ENCODE measurements around the gene FARP1. TPM values are rescaled to one million over a fixed set of nuclear protein-coding genes. Genes with fewer than 3 reads are reported as not detected.

FARP1 gene
- total RNA-seq, 5 donors from 2014 or later (not counting 1 experiment from before 2014, with no cell fraction given), result 0.51 to 2.0 (median 1.0) TPM

DNA sequence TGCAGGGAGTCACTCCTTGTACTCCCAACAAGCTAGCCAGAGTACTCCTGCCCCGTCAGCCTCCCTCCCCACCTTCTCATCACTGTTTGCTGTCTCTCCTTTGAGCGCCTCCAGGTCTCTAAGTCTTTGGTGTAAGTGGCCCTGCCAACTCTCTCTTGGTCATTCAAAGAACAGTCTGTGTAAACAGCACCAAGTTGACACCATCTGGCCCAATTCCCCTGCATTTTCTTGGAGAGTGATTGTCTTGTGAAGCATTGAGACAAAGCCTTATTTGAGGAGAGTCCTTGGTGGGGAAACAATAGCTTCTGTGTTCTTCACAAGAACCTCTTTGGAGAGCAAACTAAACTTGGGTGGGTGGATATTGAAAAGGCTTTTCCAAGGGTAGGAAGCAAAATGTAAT is 148.8 kb downstream of the FARP1 start:
- H3K9me3 Mint-ChIP-seq, result peaks cover 0 to 4% (median 0%) of the 10 kb centered on the region in 3 donors
- ChIA-PET CTCF (no interaction called here), POLR2A (no interaction called here)
- H3K4me3 Mint-ChIP-seq, result no peak overlapping the region
- ATAC-seq (replicated peaks in 1 of 4) (no peak), DNase-seq (no peak)
- H3K27me3 Mint-ChIP-seq, result peaks cover 8 to 15% of the 10 kb centered on the region in 2 donors
- no peaks in the 10 kb centered on the region for H3K9me3 ChIP-seq
- WGBS (ENCODE audit: insufficient coverage), result 71% methylated on average over 1 of the region's 2 CpGs
- H3K27ac ChIP-seq (ENCODE audit: low read length), result no peak overlapping the region
- peaks cover 0 to 2% of the 10 kb centered on the region in 2 experiments for H3K27me3 ChIP-seq (replicated peaks in 1 of 2; ENCODE audit: control insufficient read depth in 2 of 2, extremely low read depth in 1 of 2, insufficient read depth in 2 of 2, low read length in 1 of 2)
- H3K27ac Mint-ChIP-seq, result no peak overlapping the region
- no peak overlapping the region for H3K4me3 ChIP-seq (ENCODE audit: control insufficient read depth in 1 of 2, extremely low read depth in 1 of 2, low read length in 1 of 2)
- H3K4me1 Mint-ChIP-seq, result no peaks in the 10 kb centered on the region
- no peaks in the 10 kb centered on the region for H3K4me1 ChIP-seq (ENCODE audit: control insufficient read depth in 1 of 2, extremely low read depth in 1 of 2, insufficient read depth in 2 of 2, low read length in 2 of 2)
- no peaks in the 10 kb centered on the region for H3K36me3 ChIP-seq (ENCODE audit: control insufficient read depth in 2 of 2, extremely low read depth in 1 of 2, insufficient read depth in 1 of 2, low read length in 1 of 2)
- H3K36me3 Mint-ChIP-seq, result no peaks in the 10 kb centered on the region

DNA sequence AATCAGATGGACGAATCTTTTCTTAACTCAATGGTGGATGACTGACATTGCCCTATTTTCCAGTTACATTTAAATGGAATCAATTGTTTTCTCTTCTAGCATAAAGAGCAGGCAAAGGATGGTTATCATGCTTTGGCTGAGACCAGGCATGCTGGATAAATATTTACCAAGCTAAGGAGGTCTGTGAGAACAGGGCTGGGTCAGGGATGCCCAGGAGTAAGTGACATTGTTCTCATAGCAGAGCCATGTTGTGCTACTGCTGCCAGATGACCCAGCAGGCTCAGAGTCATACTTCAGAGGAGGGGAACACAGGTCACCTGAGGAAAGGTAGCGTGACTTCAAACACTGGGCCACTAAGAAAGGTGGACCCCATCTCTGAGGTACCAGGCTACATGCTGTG is 150.2 kb downstream of the FARP1 start:
- ChIA-PET POLR2A (no interaction called here), CTCF (no interaction called here)
- ATAC-seq (replicated peaks in 1 of 4), result no peak
- no peak overlapping the region for H3K4me3 ChIP-seq (ENCODE audit: control insufficient read depth in 1 of 2, extremely low read depth in 1 of 2, low read length in 1 of 2)
- no peak overlapping the region for H3K4me3 Mint-ChIP-seq
- no peaks in the 10 kb centered on the region for H3K36me3 Mint-ChIP-seq
- no peak overlapping the region for H3K27ac Mint-ChIP-seq
- H3K4me1 ChIP-seq (ENCODE audit: control insufficient read depth in 1 of 2, extremely low read depth in 1 of 2, insufficient read depth in 2 of 2, low read length in 2 of 2), result no peaks in the 10 kb centered on the region
- no peak for DNase-seq
- 80% methylated on average over 1 of the region's 2 CpGs for WGBS (ENCODE audit: insufficient coverage)
- no peaks in the 10 kb centered on the region for H3K36me3 ChIP-seq (ENCODE audit: control insufficient read depth in 2 of 2, extremely low read depth in 1 of 2, insufficient read depth in 1 of 2, low read length in 1 of 2)
- peaks cover 0 to 4% (median 0%) of the 10 kb centered on the region in 3 donors for H3K9me3 Mint-ChIP-seq
- no peaks in the 10 kb centered on the region for H3K4me1 Mint-ChIP-seq
- H3K27me3 ChIP-seq (replicated peaks in 1 of 2; ENCODE audit: control insufficient read depth in 2 of 2, extremely low read depth in 1 of 2, insufficient read depth in 2 of 2, low read length in 1 of 2), result peaks cover 0 to 2% of the 10 kb centered on the region in 2 experiments
- no peaks in the 10 kb centered on the region for H3K9me3 ChIP-seq
- H3K27me3 Mint-ChIP-seq, result peaks cover 8 to 15% of the 10 kb centered on the region in 2 donors
- H3K27ac ChIP-seq (ENCODE audit: low read length), result no peak overlapping the region

DNA sequence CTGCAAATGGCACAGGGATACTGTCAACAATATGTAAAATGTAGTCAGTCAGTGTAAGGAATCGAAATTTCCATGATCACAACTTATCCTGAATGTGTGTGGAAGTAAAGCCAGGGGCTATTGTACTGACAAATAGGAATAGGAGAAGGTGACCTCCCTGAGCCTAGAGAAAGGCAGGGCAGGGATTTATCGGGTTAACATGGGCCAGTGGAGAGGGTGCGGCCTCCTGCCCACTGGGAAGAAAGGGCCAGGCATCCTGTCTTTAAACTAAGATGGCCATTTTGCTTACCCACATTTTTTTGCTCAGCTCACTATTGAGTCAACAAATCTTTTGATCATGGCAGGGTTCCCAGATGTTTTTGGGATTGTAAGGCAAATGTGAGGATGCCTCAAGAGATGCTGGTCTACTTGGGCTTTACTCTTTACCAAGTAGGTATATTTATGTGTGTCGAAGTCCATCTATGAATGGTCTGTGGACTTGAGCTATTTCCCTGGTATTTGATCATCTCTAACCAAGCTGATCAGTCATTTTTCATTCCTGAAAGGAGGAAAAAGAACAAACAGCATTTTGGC is 150.8 kb downstream of the FARP1 start:
- Mint-ChIP-seq H3K27ac (no peak overlapping the region), H3K4me1 (no peaks in the 10 kb centered on the region), H3K4me3 (no peak overlapping the region), H3K9me3 (peaks cover 0 to 4% (median 0%) of the 10 kb centered on the region in 3 donors), H3K36me3 (no peaks in the 10 kb centered on the region), H3K27me3 (peaks cover 11 to 15% of the 10 kb centered on the region in 2 donors)
- Histone ChIP-seq H3K4me1 (ENCODE audit: control insufficient read depth in 1 of 2, extremely low read depth in 1 of 2, insufficient read depth in 2 of 2, low read length in 2 of 2) (no peaks in the 10 kb centered on the region), H3K27ac (ENCODE audit: low read length) (no peak overlapping the region), H3K4me3 (ENCODE audit: control insufficient read depth in 1 of 2, extremely low read depth in 1 of 2, low read length in 1 of 2) (no peak overlapping the region), H3K27me3 (replicated peaks in 1 of 2; ENCODE audit: control insufficient read depth in 2 of 2, extremely low read depth in 1 of 2, insufficient read depth in 2 of 2, low read length in 1 of 2) (peaks cover 0 to 2% of the 10 kb centered on the region in 2 experiments), H3K36me3 (ENCODE audit: control insufficient read depth in 2 of 2, extremely low read depth in 1 of 2, insufficient read depth in 1 of 2, low read length in 1 of 2) (no peaks in the 10 kb centered on the region), H3K9me3 (no peaks in the 10 kb centered on the region)
- no peak for DNase-seq
- no peak for ATAC-seq (replicated peaks in 1 of 4)
- ChIA-PET CTCF (no interaction called here), POLR2A (no interaction called here)
- 80% methylated on average over 1 of the region's 4 CpGs for WGBS (ENCODE audit: insufficient coverage)

GRCh38 chr13:98295371-98295770 is 152.5 kb downstream of the FARP1 start:
- H3K4me3 Mint-ChIP-seq, result no peak overlapping the region
- H3K4me3 ChIP-seq (ENCODE audit: control insufficient read depth in 1 of 2, extremely low read depth in 1 of 2, low read length in 1 of 2), result no peak overlapping the region
- no peaks in the 10 kb centered on the region for H3K4me1 ChIP-seq (ENCODE audit: control insufficient read depth in 1 of 2, extremely low read depth in 1 of 2, insufficient read depth in 2 of 2, low read length in 2 of 2)
- DNase-seq, result no peak
- CTCF ChIA-PET, result interaction anchor here in 1 of 2 donors (0.6 kb wide), 1 partner anchor 12 kb away, joined by 4 read pairs; no protein-coding TSS in a partner anchor
- no peaks in the 10 kb centered on the region for H3K4me1 Mint-ChIP-seq
- no peaks in the 10 kb centered on the region for H3K27me3 ChIP-seq (replicated peaks in 1 of 2; ENCODE audit: control insufficient read depth in 2 of 2, extremely low read depth in 1 of 2, insufficient read depth in 2 of 2, low read length in 1 of 2)
- POLR2A ChIA-PET, result no interaction called here
- no peak overlapping the region for H3K27ac Mint-ChIP-seq
- WGBS (ENCODE audit: insufficient coverage), result no CpG with 5 or more reads among the region's 2 CpGs
- H3K9me3 ChIP-seq, result no peaks in the 10 kb centered on the region
- ATAC-seq (replicated peaks in 1 of 4), result no peak
- no peak overlapping the region for H3K27ac ChIP-seq (ENCODE audit: low read length)
- peaks cover 0 to 3% (median 0%) of the 10 kb centered on the region in 3 donors for H3K9me3 Mint-ChIP-seq
- H3K36me3 ChIP-seq (ENCODE audit: control insufficient read depth in 2 of 2, extremely low read depth in 1 of 2, insufficient read depth in 1 of 2, low read length in 1 of 2), result no peaks in the 10 kb centered on the region
- peaks cover 12 to 15% of the 10 kb centered on the region in 2 donors for H3K27me3 Mint-ChIP-seq
- no peaks in the 10 kb centered on the region for H3K36me3 Mint-ChIP-seq

- Histone ChIP-seq H3K9me3 (no peaks in the 10 kb centered on the region), H3K36me3 (ENCODE audit: control insufficient read depth in 2 of 2, extremely low read depth in 1 of 2, insufficient read depth in 1 of 2, low read length in 1 of 2) (no peaks in the 10 kb centered on the region), H3K27me3 (replicated peaks in 1 of 2; ENCODE audit: control insufficient read depth in 2 of 2, extremely low read depth in 1 of 2, insufficient read depth in 2 of 2, low read length in 1 of 2) (no peaks in the 10 kb centered on the region), H3K27ac (ENCODE audit: low read length) (no peak overlapping the region), H3K4me1 (ENCODE audit: control insufficient read depth in 1 of 2, extremely low read depth in 1 of 2, insufficient read depth in 2 of 2, low read length in 2 of 2) (no peaks in the 10 kb centered on the region), H3K4me3 (ENCODE audit: control insufficient read depth in 1 of 2, extremely low read depth in 1 of 2, low read length in 1 of 2) (no peak overlapping the region)
- POLR2A ChIA-PET, result interaction anchor here in 1 of 2 donors (0.6 kb wide), 1 partner anchor 1473 kb away, joined by 5 read pairs; no protein-coding TSS in a partner anchor
- ATAC-seq (replicated peaks in 1 of 4) (no peak), DNase-seq (no peak)
- no peaks in the 10 kb centered on the region for H3K9me3 Mint-ChIP-seq
- H3K27ac Mint-ChIP-seq, result no peak overlapping the region
- H3K4me1 Mint-ChIP-seq, result no peaks in the 10 kb centered on the region
- CTCF ChIA-PET, result no interaction called here
- no peak overlapping the region for H3K4me3 Mint-ChIP-seq
- WGBS (ENCODE audit: insufficient coverage), result 89% methylated on average over 3 of the region's 5 CpGs
- H3K27me3 Mint-ChIP-seq, result peaks cover 10 to 17% of the 10 kb centered on the region in 2 donors
- no peaks in the 10 kb centered on the region for H3K36me3 Mint-ChIP-seq
Measured at GRCh38 chr13:98297051-98297450, 154.2 kb downstream of the FARP1 start.

DNA sequence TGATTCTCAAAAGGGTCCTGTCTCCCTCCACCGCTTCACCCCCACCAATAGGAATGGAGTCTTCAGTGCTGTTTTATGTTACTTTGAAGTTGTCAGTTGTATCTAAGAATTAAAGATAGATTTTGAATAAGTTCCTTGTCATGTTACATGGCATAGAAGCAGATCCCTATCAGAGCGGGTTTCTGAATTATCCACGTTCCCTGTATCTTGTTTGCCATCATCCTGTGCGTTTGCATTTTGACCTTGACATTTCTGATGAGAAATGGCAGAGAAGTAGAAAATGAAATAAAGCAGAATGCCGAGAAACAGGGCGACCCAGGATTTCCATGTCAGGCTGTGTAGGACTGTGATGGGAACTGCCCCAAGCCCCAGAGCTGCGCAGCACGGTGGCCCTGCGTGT is 154.9 kb downstream of the FARP1 start:
- Mint-ChIP-seq H3K27ac (no peak overlapping the region), H3K9me3 (no peaks in the 10 kb centered on the region), H3K4me3 (no peak overlapping the region), H3K4me1 (no peaks in the 10 kb centered on the region), H3K27me3 (peaks cover 10 to 17% of the 10 kb centered on the region in 2 donors), H3K36me3 (no peaks in the 10 kb centered on the region)
- ATAC-seq (replicated peaks in 1 of 4), result no peak
- Histone ChIP-seq H3K9me3 (no peaks in the 10 kb centered on the region), H3K36me3 (ENCODE audit: control insufficient read depth in 2 of 2, extremely low read depth in 1 of 2, insufficient read depth in 1 of 2, low read length in 1 of 2) (no peaks in the 10 kb centered on the region), H3K27me3 (replicated peaks in 1 of 2; ENCODE audit: control insufficient read depth in 2 of 2, extremely low read depth in 1 of 2, insufficient read depth in 2 of 2, low read length in 1 of 2) (no peaks in the 10 kb centered on the region), H3K4me1 (ENCODE audit: control insufficient read depth in 1 of 2, extremely low read depth in 1 of 2, insufficient read depth in 2 of 2, low read length in 2 of 2) (no peaks in the 10 kb centered on the region), H3K4me3 (ENCODE audit: control insufficient read depth in 1 of 2, extremely low read depth in 1 of 2, low read length in 1 of 2) (no peak overlapping the region), H3K27ac (ENCODE audit: low read length) (no peak overlapping the region)
- 89% methylated on average over 7 of the region's 9 CpGs for WGBS (ENCODE audit: insufficient coverage)
- ChIA-PET POLR2A (no interaction called here), CTCF (no interaction called here)
- DNase-seq, result no peak

DNA sequence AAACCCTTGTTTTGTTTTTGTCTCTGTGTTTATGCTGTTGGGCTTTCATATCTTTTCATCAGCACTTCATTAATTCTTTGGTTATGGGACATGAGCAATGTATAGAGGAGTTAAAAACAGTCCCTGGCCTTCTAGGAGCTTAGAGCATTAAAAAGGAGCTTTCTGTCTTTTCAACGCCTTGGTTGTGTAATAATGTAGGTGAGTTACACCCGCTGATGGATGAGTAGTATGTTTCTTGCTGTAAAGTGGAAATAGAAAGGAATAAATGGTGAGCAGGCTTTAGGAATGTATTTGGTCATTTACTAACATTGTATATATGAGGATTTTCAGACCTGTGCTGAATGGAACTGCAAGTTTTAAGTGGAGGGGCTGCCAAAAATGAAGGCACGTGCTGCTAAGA is 155.7 kb downstream of the FARP1 start:
- H3K4me1 Mint-ChIP-seq, result no peaks in the 10 kb centered on the region
- H3K4me3 Mint-ChIP-seq, result no peak overlapping the region
- 56% methylated on average over 3 of the region's 3 CpGs for WGBS (ENCODE audit: insufficient coverage)
- Histone ChIP-seq H3K4me3 (ENCODE audit: control insufficient read depth in 1 of 2, extremely low read depth in 1 of 2, low read length in 1 of 2) (no peak overlapping the region), H3K9me3 (no peaks in the 10 kb centered on the region), H3K4me1 (ENCODE audit: control insufficient read depth in 1 of 2, extremely low read depth in 1 of 2, insufficient read depth in 2 of 2, low read length in 2 of 2) (no peaks in the 10 kb centered on the region), H3K36me3 (ENCODE audit: control insufficient read depth in 2 of 2, extremely low read depth in 1 of 2, insufficient read depth in 1 of 2, low read length in 1 of 2) (no peaks in the 10 kb centered on the region), H3K27me3 (replicated peaks in 1 of 2; ENCODE audit: control insufficient read depth in 2 of 2, extremely low read depth in 1 of 2, insufficient read depth in 2 of 2, low read length in 1 of 2) (no peaks in the 10 kb centered on the region), H3K27ac (ENCODE audit: low read length) (no peak overlapping the region)
- no peaks in the 10 kb centered on the region for H3K36me3 Mint-ChIP-seq
- H3K27ac Mint-ChIP-seq, result no peak overlapping the region
- ATAC-seq (replicated peaks in 1 of 4), result no peak
- DNase-seq, result no peak
- ChIA-PET POLR2A (no interaction called here), CTCF (no interaction called here)
- no peaks in the 10 kb centered on the region for H3K9me3 Mint-ChIP-seq
- H3K27me3 Mint-ChIP-seq, result peaks cover 5 to 14% of the 10 kb centered on the region in 2 donors

All from T-cell (primary cell).